Neural crest cell (in vitro differentiated cells): Measurements from ENCODE around the gene STN1. TPM values are rescaled to one million over a fixed set of nuclear protein-coding genes. Genes with fewer than 3 reads are reported as not detected.

Source experiments
- DNase-seq: peaks from one replicate; pipeline ENCODE4 v3.0.0; 2021; ENCODE audit warnings: low read depth, mixed read lengths, low spot score
- H3K27ac Mint-ChIP-seq: one replicate; pipeline ENCODE4 v1.8.0; 2021; ENCODE audit warnings: mild to moderate bottlenecking, mixed read lengths; ENCODE audit not compliant: unreplicated experiment
- H3K27me3 Mint-ChIP-seq: 2 replicates; pipeline ENCODE4 v1.8.0; 2021; ENCODE audit warnings: low read depth, mild to moderate bottlenecking, mixed read lengths
- H3K36me3 Mint-ChIP-seq: 2 replicates; pipeline ENCODE4 v1.8.0; 2021; ENCODE audit warnings: low read depth, mild to moderate bottlenecking, mixed read lengths
- H3K4me1 Mint-ChIP-seq: 2 replicates; pipeline ENCODE4 v1.8.0; 2021; ENCODE audit warnings: mixed read lengths
- H3K4me3 Mint-ChIP-seq: one replicate; pipeline ENCODE4 v1.8.0; 2021; ENCODE audit warnings: mild to moderate bottlenecking, mixed read lengths
- H3K9me3 Mint-ChIP-seq: 2 replicates; pipeline ENCODE4 v1.8.0; 2021; ENCODE audit warnings: mixed read lengths
- CTCF ChIP-seq: fragments of 200-600 bp; sonication (generic); conservative IDR thresholded peaks from 2 replicates; pipeline ENCODE4 v1.5.0; 2021; ENCODE audit warnings: antibody characterized with exemption, mild to moderate bottlenecking
- total RNA-seq: library from RNA; stranded (reverse); gene quantifications from 2 replicates; pipeline ENCODE4 v1.2.1, GENCODE V29; 2021

The STN1 gene
- total RNA-seq, 1 donor from 2014 or later, result 11.9 TPM

- no peak for TF ChIP-seq CTCF
Measured at GRCh38 chr10:103923502-103923901, 5.5 kb upstream of the STN1 start.

DNA sequence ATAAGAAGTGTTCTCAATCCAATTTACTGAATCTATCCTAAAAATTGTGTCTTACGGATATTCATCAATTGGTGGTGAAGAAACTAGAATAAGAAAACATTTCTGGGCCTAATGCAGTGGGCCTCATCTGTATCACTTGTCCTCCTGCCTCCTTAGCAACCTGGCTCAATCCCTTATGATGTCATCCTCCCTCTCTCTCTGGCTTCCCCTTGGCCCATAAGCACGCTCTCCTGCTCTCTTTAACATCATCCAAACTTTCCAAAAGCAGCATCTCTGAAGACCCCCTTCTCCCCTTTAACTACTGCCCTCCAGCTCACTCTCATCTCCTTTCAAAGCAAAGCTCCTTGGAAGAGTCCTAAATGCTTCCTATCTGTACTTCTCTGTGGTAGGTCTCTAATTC is 4.7 kb upstream of the STN1 start:
- H3K4me1 Mint-ChIP-seq, result peaks cover 11% of the 10 kb centered on the region
- no peak for DNase-seq
- no peaks in the 10 kb centered on the region for H3K27me3 Mint-ChIP-seq
- TF ChIP-seq CTCF, result no peak
- no peaks in the 10 kb centered on the region for H3K36me3 Mint-ChIP-seq
- no peak overlapping the region for H3K4me3 Mint-ChIP-seq
- no peak overlapping the region for H3K27ac Mint-ChIP-seq
- H3K9me3 Mint-ChIP-seq, result no peaks in the 10 kb centered on the region

More at GRCh38 chr10:103923502-103923901, 5.5 kb upstream of the STN1 start:
- Mint-ChIP-seq H3K4me1 (peaks cover 6% of the 10 kb centered on the region), H3K4me3 (no peak overlapping the region), H3K9me3 (no peaks in the 10 kb centered on the region), H3K27ac (no peak overlapping the region), H3K36me3 (no peaks in the 10 kb centered on the region), H3K27me3 (no peaks in the 10 kb centered on the region)
- DNase-seq, result no peak

DNA sequence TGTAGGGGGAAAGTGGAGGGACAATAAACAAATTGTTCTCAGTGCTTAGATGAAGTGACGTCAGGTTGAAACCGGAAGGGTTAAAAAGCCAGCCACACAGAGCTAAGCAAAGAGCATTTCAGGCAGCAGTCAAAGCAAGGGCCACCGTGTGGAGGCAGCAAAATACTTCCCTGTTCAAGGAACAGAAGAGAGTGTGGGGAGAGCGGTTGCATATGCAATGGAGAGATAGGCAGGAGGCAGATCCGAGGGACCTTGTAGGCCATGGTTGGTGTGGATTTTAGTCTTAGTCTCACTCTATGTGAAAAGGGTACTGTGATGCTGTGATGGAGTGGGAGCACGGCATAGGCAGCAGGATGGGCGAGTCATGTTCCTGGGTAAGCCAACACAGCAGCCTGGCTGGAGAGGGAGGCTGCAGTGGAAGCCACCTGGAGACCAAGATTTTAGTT is 3.8 kb upstream of the STN1 start:
- Mint-ChIP-seq H3K27ac (no peak overlapping the region), H3K9me3 (no peaks in the 10 kb centered on the region), H3K36me3 (no peaks in the 10 kb centered on the region)

GRCh38 chr10:103921248-103921647 is 3.3 kb upstream of the STN1 start:
- no peak overlapping the region for H3K27ac Mint-ChIP-seq
- H3K4me3 Mint-ChIP-seq, result no peak overlapping the region
- H3K27me3 Mint-ChIP-seq, result no peaks in the 10 kb centered on the region
- peaks cover 25% of the 10 kb centered on the region for H3K4me1 Mint-ChIP-seq
- DNase-seq, result no peak
- no peak for TF ChIP-seq CTCF
- H3K36me3 Mint-ChIP-seq, result no peaks in the 10 kb centered on the region
- H3K9me3 Mint-ChIP-seq, result no peaks in the 10 kb centered on the region

More for the DNA sequence above, 3.8 kb upstream of the STN1 start:
- peak; percentile 21 for DNase-seq
- H3K4me1 Mint-ChIP-seq, result peaks cover 19% of the 10 kb centered on the region
- no peak overlapping the region for H3K4me3 Mint-ChIP-seq
- H3K27me3 Mint-ChIP-seq, result no peaks in the 10 kb centered on the region
- TF ChIP-seq CTCF, result no peak

DNA sequence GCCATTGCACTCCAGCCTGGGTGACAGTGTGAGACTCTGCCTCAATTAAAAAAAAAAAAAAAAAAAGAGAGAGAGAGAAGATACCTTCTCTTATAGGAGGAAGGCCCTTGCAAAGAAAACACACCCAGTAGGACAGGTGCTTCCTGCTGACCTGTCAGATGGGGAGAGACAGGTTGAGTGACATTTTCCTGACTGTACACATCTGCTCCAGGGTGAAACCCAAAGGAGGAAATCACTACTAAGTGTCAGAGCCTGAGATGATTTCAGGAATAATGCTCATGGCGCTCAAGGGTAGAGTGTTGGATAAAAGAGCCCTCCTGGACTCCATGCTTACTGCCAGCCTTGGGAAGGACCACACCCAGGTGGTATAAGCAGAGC is 1.7 kb upstream of the STN1 start:
- H3K27ac Mint-ChIP-seq, result no peak overlapping the region

More for the DNA sequence above, 1.7 kb upstream of the STN1 start:
- Mint-ChIP-seq H3K9me3 (no peaks in the 10 kb centered on the region), H3K4me3 (no peak overlapping the region), H3K4me1 (peaks cover 28% of the 10 kb centered on the region), H3K27me3 (no peaks in the 10 kb centered on the region), H3K36me3 (peaks cover 8% of the 10 kb centered on the region)
- no peak for DNase-seq
- TF ChIP-seq CTCF, result no peak
